Erythroblast (primary cell): ENCODE data around the gene MARK3.

Experiments
- GATA1 ChIP-seq: IDR thresholded peaks from 2 replicates; pipeline ENCODE4 v1.6.1; 2011; ENCODE audit warnings: low read depth, mild to moderate bottlenecking, control low read depth, low read length, moderate library complexity
- POLR2A ChIP-seq: IDR thresholded peaks from 2 replicates; pipeline ENCODE4 v1.6.1; 2011; ENCODE audit warnings: mild to moderate bottlenecking, low read length

- TF ChIP-seq GATA1 (no peak), POLR2A (no peak)
Observed at GRCh38 chr14:103521951-103522563, 136.8 kb downstream of the MARK3 start.
